HEK293 (cell line): ENCODE measurements around the gene TTC13.

ENCODE experiments used
- HOXA7 ChIP-seq: sonication (generic); formaldehyde crosslinking; IDR thresholded peaks from 2 replicates; pipeline ENCODE4 v1.8.1; 2022; ENCODE audit warnings: missing genetic modification reagents, borderline replicate concordance
- SP2 ChIP-seq: fragments of 450-650 bp; formaldehyde crosslinking; IDR thresholded peaks from 2 replicates; pipeline ENCODE4 v1.5.1; 2016; ENCODE audit warnings: missing biosample characterization, missing genetic modification characterization
- YY1 ChIP-seq: fragments of 450-650 bp; formaldehyde crosslinking; IDR thresholded peaks from 2 replicates; pipeline ENCODE4 v1.5.1; 2018; ENCODE audit warnings: missing biosample characterization, missing genetic modification characterization
- ZNF114 ChIP-seq: fragments of 450-650 bp; formaldehyde crosslinking; IDR thresholded peaks from 2 replicates; pipeline ENCODE4 v1.5.0; 2017; ENCODE audit warnings: missing biosample characterization, missing genetic modification characterization
- ZNF140 ChIP-seq: fragments of 450-650 bp; formaldehyde crosslinking; IDR thresholded peaks from 2 replicates; pipeline ENCODE4 v1.5.1; 2016; ENCODE audit warnings: missing biosample characterization, missing genetic modification characterization
- ZNF274 ChIP-seq, 2 experiments: fragments of 200-500 bp in 1 of 2; fragments of 450-650 bp in 1 of 2; sonication (Bioruptor generic) in 1 of 2; formaldehyde crosslinking in 1 of 2; IDR thresholded peaks; 2 replicates each; pipeline versions ENCODE4 v1.5.1 to v1.6.1; 2014 to 2016; ENCODE audit warnings: borderline replicate concordance in 1 of 2, inconsistent platforms in 1 of 2, low read length in 1 of 2, missing biosample characterization in 1 of 2, missing genetic modification characterization in 1 of 2
- ZNF324 ChIP-seq: fragments of 450-650 bp; formaldehyde crosslinking; IDR thresholded peaks from 2 replicates; pipeline ENCODE4 v1.5.1; 2016; ENCODE audit warnings: missing biosample characterization, missing genetic modification characterization
- TF ChIP-seq, protein P1 (sequence below): fragments of 450-650 bp; formaldehyde crosslinking; IDR thresholded peaks from 2 replicates; pipeline ENCODE4 v1.5.1; 2016; ENCODE audit warnings: missing biosample characterization, missing genetic modification characterization
- TF ChIP-seq, protein P2 (sequence below): fragments of 450-650 bp; formaldehyde crosslinking; IDR thresholded peaks from 2 replicates; pipeline ENCODE4 v1.5.1; 2016; ENCODE audit warnings: missing biosample characterization, missing genetic modification characterization
- TF ChIP-seq, protein P3 (sequence below): fragments of 450-650 bp; IDR thresholded peaks from 2 replicates; pipeline ENCODE4 v1.5.1; 2018; ENCODE audit warnings: missing biosample characterization, missing genetic modification characterization

DNA sequence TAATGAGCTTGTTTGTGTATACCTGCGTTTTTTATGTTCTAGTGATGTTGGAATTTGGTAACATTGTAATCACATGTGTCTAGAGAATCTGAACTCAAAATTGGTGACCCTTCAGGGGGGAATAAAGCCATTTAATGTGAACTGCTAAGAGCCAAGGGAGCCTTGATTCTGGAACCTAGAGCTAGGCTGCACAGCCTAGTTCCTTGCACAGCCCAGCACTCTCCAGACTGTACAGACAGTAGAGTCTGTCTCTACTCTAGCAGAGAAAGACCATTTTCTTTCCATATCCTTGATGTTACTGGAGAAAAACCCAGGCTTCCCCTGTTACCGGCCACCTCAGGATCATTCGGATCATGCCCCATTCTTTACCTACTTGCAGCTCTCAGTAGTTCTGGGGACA, 8.8 kb upstream of the TTC13 start:
- TF ChIP-seq ZNF274 (IDR thresholded peaks at IDR 0.05; ENCODE audit: low read length) (no peak), ZNF274 (tag by site-specific recombination; IDR thresholded peaks at IDR 0.05; ENCODE audit: borderline replicate concordance) (no peak), ZNF324 (tag by site-specific recombination) (no peak), ZNF140 (tag by site-specific recombination) (no peak), HOXA7 (CRISPR knock-in tag) (no peak), ZNF114 (no peak), SP2 (no peak), YY1 (no peak)
- TF ChIP-seq, protein P1, sequence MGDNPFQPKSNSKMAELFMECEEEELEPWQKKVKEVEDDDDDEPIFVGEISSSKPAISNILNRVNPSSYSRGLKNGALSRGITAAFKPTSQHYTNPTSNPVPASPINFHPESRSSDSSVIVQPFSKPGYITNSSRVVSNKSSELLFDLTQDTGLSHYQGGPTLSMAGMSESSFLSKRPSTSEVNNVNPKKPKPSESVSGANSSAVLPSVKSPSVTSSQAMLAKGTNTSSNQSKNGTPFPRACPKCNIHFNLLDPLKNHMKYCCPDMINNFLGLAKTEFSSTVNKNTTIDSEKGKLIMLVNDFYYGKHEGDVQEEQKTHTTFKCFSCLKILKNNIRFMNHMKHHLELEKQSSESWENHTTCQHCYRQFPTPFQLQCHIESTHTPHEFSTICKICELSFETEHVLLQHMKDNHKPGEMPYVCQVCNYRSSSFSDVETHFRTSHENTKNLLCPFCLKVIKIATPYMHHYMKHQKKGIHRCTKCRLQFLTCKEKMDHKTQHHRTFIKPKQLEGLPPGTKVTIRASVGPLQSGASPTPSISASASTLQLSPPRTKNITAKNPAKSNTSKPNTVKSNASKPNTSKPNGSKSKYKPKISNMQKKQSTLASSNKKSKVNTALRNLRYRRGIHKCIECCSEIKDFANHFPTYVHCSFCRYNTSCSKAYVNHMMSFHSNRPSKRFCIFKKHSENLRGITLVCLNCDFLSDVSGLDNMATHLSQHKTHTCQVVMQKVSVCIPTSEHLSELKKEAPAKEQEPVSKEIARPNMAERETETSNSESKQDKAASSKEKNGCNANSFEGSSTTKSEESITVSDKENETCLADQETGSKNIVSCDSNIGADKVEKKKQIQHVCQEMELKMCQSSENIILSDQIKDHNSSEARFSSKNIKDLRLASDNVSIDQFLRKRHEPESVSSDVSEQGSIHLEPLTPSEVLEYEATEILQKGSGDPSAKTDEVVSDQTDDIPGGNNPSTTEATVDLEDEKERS (tag by site-specific recombination): no peak
- TF ChIP-seq, protein P2, sequence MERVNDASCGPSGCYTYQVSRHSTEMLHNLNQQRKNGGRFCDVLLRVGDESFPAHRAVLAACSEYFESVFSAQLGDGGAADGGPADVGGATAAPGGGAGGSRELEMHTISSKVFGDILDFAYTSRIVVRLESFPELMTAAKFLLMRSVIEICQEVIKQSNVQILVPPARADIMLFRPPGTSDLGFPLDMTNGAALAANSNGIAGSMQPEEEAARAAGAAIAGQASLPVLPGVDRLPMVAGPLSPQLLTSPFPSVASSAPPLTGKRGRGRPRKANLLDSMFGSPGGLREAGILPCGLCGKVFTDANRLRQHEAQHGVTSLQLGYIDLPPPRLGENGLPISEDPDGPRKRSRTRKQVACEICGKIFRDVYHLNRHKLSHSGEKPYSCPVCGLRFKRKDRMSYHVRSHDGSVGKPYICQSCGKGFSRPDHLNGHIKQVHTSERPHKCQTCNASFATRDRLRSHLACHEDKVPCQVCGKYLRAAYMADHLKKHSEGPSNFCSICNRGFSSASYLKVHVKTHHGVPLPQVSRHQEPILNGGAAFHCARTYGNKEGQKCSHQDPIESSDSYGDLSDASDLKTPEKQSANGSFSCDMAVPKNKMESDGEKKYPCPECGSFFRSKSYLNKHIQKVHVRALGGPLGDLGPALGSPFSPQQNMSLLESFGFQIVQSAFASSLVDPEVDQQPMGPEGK (tag by site-specific recombination): no peak
- TF ChIP-seq, protein P3, sequence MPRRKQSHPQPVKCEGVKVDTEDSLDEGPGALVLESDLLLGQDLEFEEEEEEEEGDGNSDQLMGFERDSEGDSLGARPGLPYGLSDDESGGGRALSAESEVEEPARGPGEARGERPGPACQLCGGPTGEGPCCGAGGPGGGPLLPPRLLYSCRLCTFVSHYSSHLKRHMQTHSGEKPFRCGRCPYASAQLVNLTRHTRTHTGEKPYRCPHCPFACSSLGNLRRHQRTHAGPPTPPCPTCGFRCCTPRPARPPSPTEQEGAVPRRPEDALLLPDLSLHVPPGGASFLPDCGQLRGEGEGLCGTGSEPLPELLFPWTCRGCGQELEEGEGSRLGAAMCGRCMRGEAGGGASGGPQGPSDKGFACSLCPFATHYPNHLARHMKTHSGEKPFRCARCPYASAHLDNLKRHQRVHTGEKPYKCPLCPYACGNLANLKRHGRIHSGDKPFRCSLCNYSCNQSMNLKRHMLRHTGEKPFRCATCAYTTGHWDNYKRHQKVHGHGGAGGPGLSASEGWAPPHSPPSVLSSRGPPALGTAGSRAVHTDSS (tag by site-specific recombination): no peak
